SU-DHL-6 (cell line): ENCODE measurements around the gene RGS6.

Experiments used
- EZH2phosphoT487 ChIP-seq: fragments of 200-600 bp; sonication (generic), shearing (Covaris generic); conservative IDR thresholded peaks from 2 replicates; pipeline ENCODE4 v1.6.1; 2018; ENCODE audit warnings: mild to moderate bottlenecking, antibody characterized with exemption, low read length, moderate library complexity, mixed read lengths
- TF ChIP-seq, protein P1 (sequence below): fragments of 200-600 bp; sonication (generic); IDR thresholded peaks from one replicate; pipeline ENCODE4 v1.5.1; 2017; ENCODE audit warnings: antibody characterized with exemption, mild to moderate bottlenecking, low read length, moderate library complexity; ENCODE audit not compliant: insufficient read depth, poor library complexity, severe bottlenecking

GRCh38 chr14:72010474-72010873 lies 78.2 kb downstream of the RGS6 start:
- no peak for TF ChIP-seq EZH2phosphoT487
- TF ChIP-seq, protein P1, sequence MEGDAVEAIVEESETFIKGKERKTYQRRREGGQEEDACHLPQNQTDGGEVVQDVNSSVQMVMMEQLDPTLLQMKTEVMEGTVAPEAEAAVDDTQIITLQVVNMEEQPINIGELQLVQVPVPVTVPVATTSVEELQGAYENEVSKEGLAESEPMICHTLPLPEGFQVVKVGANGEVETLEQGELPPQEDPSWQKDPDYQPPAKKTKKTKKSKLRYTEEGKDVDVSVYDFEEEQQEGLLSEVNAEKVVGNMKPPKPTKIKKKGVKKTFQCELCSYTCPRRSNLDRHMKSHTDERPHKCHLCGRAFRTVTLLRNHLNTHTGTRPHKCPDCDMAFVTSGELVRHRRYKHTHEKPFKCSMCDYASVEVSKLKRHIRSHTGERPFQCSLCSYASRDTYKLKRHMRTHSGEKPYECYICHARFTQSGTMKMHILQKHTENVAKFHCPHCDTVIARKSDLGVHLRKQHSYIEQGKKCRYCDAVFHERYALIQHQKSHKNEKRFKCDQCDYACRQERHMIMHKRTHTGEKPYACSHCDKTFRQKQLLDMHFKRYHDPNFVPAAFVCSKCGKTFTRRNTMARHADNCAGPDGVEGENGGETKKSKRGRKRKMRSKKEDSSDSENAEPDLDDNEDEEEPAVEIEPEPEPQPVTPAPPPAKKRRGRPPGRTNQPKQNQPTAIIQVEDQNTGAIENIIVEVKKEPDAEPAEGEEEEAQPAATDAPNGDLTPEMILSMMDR: no peak
